DOHH2 (cell line): Measurements from ENCODE around the gene RMC1.

Source experiments
- CTCF ChIP-seq: fragments of 200-600 bp; sonication (generic); IDR thresholded peaks from one replicate; pipeline ENCODE4 v1.5.1; 2014; ENCODE audit warnings: antibody characterized with exemption, mild to moderate bottlenecking, low read depth, low read length; ENCODE audit not compliant: poor library complexity, severe bottlenecking
- EZH2phosphoT487 ChIP-seq: fragments of 200-600 bp; sonication (generic); IDR thresholded peaks from 2 replicates; pipeline ENCODE4 v1.6.1; 2017; ENCODE audit warnings: borderline replicate concordance, mild to moderate bottlenecking, antibody characterized with exemption, low read length, moderate library complexity, mixed read lengths

GRCh38 chr18:23550898-23551297, 47.6 kb downstream of the RMC1 start:
- TF ChIP-seq CTCF (no peak), EZH2phosphoT487 (no peak)
